Esophagus squamous epithelium (tissue), 4 donors: ENCODE measurements around the gene ARHGEF18.

Source experiments
- CTCF ChIP-seq, 6 experiments: fragments of 450-650 bp in 4 of 6; fragments of 200-600 bp in 2 of 6; sonication (generic) in 2 of 6; IDR thresholded peaks; one replicate each; pipeline ENCODE4 v1.5.1; 2016 to 2019; ENCODE audit warnings: antibody characterized with exemption in 6 of 6, mild to moderate bottlenecking in 4 of 6, moderate library complexity in 4 of 6
- POLR2A ChIP-seq, 4 donors: fragments of 450-650 bp; IDR thresholded peaks; one replicate each; pipeline ENCODE4 v1.6.1; 2017; ENCODE audit warnings: antibody characterized with exemption in 4 of 4, mild to moderate bottlenecking in 4 of 4, moderate library complexity in 3 of 4

- TF ChIP-seq POLR2A (IDR thresholded peaks at IDR 0.05) (no peak), CTCF (IDR thresholded peaks at IDR 0.05) (no peak)
Observed at GRCh38 chr19:7336321-7336973, 12.3 kb upstream of the ARHGEF18 start.
